Activated T-helper 1 cell treated with anti-CD3 and anti-CD28 coated beads, Interleukin-12 subunit alpha, Interleukin-12 subunit beta, Interleukin-2, Interleukin-4 antibody, amounts not matched to agents 30 ng/mL and 10 ng/mL and 1 ng/mL, durations not matched to agents 14 hours and 24 hours and 36 hours (primary cell): ENCODE measurements around the gene AIM2. TPM values are rescaled to one million over a fixed set of nuclear protein-coding genes. Genes with fewer than 3 reads are reported as not detected.
"Not testable (repeated sequence)": the region's sequence is repeated elsewhere in the genome, so short reads cannot be mapped to it uniquely, and the experiment has no call there.

Experiments
- DNase-seq: peaks from one replicate; pipeline ENCODE4 v3.0.0; 2021; ENCODE audit warnings: low spot score
- H3K27ac Mint-ChIP-seq: one replicate; pipeline ENCODE4 v1.8.0; 2021; ENCODE audit warnings: mild to moderate bottlenecking, mixed read lengths
- H3K27me3 Mint-ChIP-seq: one replicate; pipeline ENCODE4 v1.8.0; 2022; ENCODE audit warnings: mild to moderate bottlenecking, moderate library complexity, mixed read lengths; ENCODE audit not compliant: insufficient read depth
- H3K36me3 Mint-ChIP-seq: one replicate; pipeline ENCODE4 v1.8.0; 2021; ENCODE audit warnings: low read depth, mixed read lengths
- H3K4me1 Mint-ChIP-seq: one replicate; pipeline ENCODE4 v1.8.0; 2021; ENCODE audit warnings: low read depth, mixed read lengths
- H3K4me3 Mint-ChIP-seq: one replicate; pipeline ENCODE4 v1.8.0; 2021; ENCODE audit warnings: mild to moderate bottlenecking, moderate library complexity, mixed read lengths
- H3K9me3 Mint-ChIP-seq: one replicate; pipeline ENCODE4 v1.8.0; 2021; ENCODE audit warnings: mixed read lengths
- intact Hi-C: fragments of 100-400 bp; cut with micrococcal nuclease; formaldehyde crosslinking; loops from one replicate; pipeline ENCODE4 v1.15.1; 2024
- total RNA-seq: library from RNA; stranded (reverse); gene quantifications from 2 replicates; pipeline ENCODE4 v1.2.3, GENCODE V29; 2022

The AIM2 gene
- total RNA-seq, 1 donor from 2014 or later, result 49.0 TPM

DNA sequence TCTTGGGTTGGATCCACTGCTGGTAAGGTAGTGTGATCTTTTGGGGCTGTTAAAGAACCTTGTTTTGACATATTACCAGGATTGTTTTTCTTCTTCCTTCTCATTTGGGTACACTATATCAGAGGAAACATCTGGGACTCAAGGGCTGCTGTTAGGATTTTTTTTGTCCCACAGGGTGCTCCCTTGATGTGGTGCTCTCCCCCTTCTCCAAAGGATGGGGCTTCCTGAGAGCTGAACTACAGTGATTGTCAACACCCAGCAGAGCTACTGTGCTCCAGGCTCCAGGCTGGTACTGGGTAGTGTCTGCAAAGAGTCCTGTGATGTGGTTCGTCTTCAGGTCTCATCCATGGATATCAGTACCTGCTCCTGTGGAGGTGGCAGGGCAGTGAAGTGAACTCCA, 46.3 kb downstream of the AIM2 start:
- no peak for DNase-seq
- H3K36me3 Mint-ChIP-seq, result peaks cover 86% of the 10 kb centered on the region
- H3K27ac Mint-ChIP-seq, result peak overlapping the region; percentile 77
- H3K9me3 Mint-ChIP-seq, result peaks cover 6% of the 10 kb centered on the region
- no peaks in the 10 kb centered on the region for H3K27me3 Mint-ChIP-seq
- intact Hi-C loops, result no loop called here
- H3K4me3 Mint-ChIP-seq, result no peak overlapping the region
- peaks cover 82% of the 10 kb centered on the region for H3K4me1 Mint-ChIP-seq

DNA sequence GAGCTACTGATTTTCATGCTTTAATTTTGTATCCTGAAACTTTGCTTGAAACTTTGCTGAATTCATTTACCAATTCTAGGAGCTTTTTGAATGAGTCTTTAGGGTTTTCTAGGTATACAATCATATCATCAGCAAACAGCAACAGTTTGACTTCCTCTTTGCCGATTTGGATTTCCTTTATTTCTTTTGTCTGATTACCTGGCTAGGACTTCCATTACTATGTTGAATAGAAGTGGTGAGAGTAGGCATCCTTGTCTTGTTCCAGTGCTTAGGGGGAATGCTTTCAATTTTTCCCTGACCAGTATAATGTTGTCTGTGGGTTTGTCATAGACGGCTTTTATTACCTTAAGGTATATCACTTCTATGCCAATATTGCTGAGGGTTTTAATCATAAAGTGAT, 49.7 kb downstream of the AIM2 start:
- intact Hi-C loops, result loop anchor here (1.0 to 2.0 kb wide), 2 partner anchors 12 to 14 kb away; no protein-coding TSS in a partner anchor
- not testable (repeated sequence) for H3K27me3 Mint-ChIP-seq, DNase-seq, H3K9me3 Mint-ChIP-seq
- Mint-ChIP-seq H3K27ac (peak overlapping the region; percentile 69), H3K4me3 (peak overlapping the region; percentile 65), H3K4me1 (peaks cover 86% of the 10 kb centered on the region), H3K36me3 (peaks cover 77% of the 10 kb centered on the region)

DNA sequence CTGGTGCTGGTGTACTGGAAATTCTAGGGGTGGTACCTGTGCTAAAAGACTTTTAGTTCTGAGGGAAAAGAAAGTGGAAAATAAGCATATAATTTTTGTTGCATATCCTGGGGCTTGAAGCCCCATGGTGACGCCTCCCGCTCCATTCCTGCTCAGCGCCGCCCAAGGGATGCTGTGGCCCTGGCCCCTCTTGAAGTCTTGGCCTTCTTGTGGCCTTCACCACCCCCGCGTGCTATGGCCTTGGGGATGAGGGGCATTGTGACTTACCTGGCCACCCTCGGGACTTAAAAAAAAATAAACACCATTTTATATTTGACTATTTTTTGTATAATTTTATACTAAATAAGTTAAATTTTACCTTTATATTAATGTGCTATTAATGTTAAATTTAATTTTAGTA, 51.5 kb downstream of the AIM2 start:
- intact Hi-C loops, result no loop called here
- peaks cover 83% of the 10 kb centered on the region for H3K4me1 Mint-ChIP-seq
- no peaks in the 10 kb centered on the region for H3K27me3 Mint-ChIP-seq
- H3K36me3 Mint-ChIP-seq, result peaks cover 77% of the 10 kb centered on the region
- H3K27ac Mint-ChIP-seq, result no peak overlapping the region
- no peak overlapping the region for H3K4me3 Mint-ChIP-seq
- peaks cover 2% of the 10 kb centered on the region for H3K9me3 Mint-ChIP-seq
- no peak for DNase-seq

DNA sequence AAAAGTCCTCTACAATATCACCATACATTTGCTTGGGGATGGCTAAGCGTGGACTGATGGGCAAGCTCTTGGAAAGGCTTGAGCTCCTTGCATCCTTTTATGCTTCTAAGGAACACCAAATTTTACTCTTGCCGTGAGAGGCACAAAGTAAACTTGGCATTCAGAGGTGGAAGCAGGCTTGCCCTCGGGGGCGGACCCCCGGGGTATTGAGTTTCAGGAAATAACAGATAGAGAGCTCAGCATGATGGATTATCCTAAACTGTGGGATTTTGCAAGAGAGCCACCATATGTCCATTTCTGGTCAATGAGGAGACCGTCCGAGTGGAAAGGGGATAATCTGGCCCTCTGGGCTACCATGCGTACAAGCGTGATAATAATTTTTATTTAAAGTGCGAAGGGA, 52.8 kb downstream of the AIM2 start:
- H3K27me3 Mint-ChIP-seq, result no peaks in the 10 kb centered on the region
- H3K4me3 Mint-ChIP-seq, result peak overlapping the region; percentile 35
- intact Hi-C loops, result no loop called here
- H3K36me3 Mint-ChIP-seq, result peaks cover 78% of the 10 kb centered on the region
- H3K9me3 Mint-ChIP-seq, result no peaks in the 10 kb centered on the region
- peaks cover 86% of the 10 kb centered on the region for H3K4me1 Mint-ChIP-seq
- H3K27ac Mint-ChIP-seq, result peak overlapping the region; percentile 61
- no peak for DNase-seq

DNA sequence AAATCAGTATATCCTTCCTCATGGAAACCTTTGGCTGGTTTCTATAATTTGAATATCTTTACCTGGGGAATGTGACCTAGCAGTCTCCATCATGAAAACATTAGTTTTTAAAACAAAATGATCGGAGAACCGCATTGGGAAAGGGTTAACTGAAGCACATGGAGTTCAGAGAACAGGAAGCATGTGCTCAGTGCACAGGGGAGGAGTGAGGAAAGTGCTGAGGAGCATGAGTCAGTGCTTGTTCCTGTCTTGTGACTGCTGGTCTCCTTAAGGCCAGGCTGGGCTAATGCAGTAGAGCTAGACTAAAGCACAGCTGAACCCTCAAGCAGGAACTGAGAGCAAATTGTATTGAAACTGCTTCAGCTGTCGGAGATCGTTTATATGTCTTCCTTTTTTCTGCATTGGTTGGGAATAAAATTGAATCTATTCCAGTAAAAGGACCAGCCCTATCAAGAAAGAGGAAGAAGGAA, 61.1 kb downstream of the AIM2 start:
- Mint-ChIP-seq H3K9me3 (no peaks in the 10 kb centered on the region), H3K36me3 (peaks cover 77% of the 10 kb centered on the region), H3K27ac (peak overlapping the region; percentile 87), H3K4me3 (peak overlapping the region; percentile 91), H3K4me1 (peaks cover 71% of the 10 kb centered on the region), H3K27me3 (no peaks in the 10 kb centered on the region)
- peak; percentile 67 for DNase-seq
- intact Hi-C loops, result loop anchor here (1.0 to 10.0 kb wide), 4 partner anchors 12 to 1015 kb away; partner anchors contain the start of gene PIGM

DNA sequence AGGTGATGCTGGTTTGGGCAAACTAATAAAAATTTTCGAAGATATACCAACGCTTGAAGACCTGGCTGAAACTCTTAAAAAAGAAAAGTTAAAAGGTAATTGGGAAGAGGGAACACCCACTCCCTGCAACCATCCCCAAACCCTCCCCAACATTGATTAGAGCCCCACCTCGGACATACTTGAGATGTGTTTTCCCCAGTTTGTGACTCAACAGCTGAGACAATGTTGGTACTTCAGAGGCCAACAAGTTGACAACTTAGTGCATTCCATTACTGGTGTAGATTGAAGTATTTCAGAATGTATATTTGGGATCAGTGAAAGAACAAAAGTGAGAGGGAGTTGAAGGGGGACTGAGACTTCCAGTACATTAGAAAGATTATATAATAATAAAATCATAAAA, 61.7 kb downstream of the AIM2 start:
- Mint-ChIP-seq H3K27me3 (no peaks in the 10 kb centered on the region), H3K4me3 (peak overlapping the region; percentile 91), H3K36me3 (peaks cover 77% of the 10 kb centered on the region), H3K9me3 (no peaks in the 10 kb centered on the region), H3K27ac (peak overlapping the region; percentile 99), H3K4me1 (peaks cover 66% of the 10 kb centered on the region)
- DNase-seq, result no peak
- intact Hi-C loops, result loop anchor here (1.0 to 10.0 kb wide), 5 partner anchors 12 to 1016 kb away; partner anchors contain the start of gene PIGM

DNA sequence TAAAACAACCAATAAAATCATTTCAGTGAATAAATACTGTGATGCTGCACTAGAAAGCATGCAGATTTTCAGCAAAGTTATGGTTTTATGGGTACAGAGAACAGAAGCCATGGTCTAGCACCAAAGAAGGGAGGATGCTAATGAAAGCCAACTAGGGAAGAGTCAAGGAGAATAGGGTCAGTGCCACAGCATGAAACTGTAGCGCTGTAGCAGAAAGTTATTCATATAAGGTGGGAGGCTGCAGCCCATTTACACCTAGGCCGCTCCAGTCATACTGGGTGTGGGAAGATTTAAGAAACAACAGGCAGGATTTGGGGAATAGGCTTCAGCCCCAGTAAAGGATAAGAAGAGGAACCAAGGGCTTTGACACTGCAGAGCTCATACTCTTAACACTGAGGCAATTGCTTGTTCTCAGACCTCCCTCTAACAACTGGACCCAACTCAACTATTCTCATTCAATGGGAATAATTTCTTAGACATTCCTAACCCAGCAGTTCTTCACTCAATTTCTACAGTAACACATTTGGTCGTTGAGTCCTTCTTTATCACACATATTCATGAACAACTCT, 62.5 kb downstream of the AIM2 start:
- Mint-ChIP-seq H3K36me3 (peaks cover 70% of the 10 kb centered on the region), H3K9me3 (no peaks in the 10 kb centered on the region), H3K27ac (peak overlapping the region; percentile 99), H3K27me3 (no peaks in the 10 kb centered on the region), H3K4me1 (peaks cover 60% of the 10 kb centered on the region), H3K4me3 (peak overlapping the region; percentile 91)
- intact Hi-C loops, result loop anchor here (2.0 to 10.0 kb wide), 3 partner anchors 869 to 1017 kb away; partner anchors contain the start of gene PIGM
- no peak for DNase-seq

DNA sequence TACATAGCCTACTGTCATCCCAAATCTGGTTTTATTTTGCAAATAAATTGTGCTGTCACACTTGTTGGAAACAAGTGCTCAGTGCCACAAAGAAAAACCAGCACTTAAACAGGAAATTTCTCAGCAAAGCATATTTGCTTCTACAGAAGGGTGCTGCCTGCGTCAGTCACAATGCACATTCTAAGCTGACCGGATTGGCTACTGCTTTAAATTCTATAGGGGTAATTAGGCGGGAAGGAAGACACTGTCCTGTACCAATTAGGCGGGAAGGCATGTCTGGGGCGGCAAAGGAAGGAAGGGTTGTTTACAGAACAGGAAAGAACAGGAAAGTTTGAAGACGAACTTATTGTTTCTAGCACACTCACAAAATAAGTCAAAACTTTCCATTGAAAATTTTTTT, 64.1 kb downstream of the AIM2 start:
- peak overlapping the region; percentile 91 for H3K4me3 Mint-ChIP-seq
- peak; percentile 59 for DNase-seq
- no peaks in the 10 kb centered on the region for H3K27me3 Mint-ChIP-seq
- intact Hi-C loops, result loop anchor here (5.0 to 10.0 kb wide), 2 partner anchors 868 to 910 kb away; no protein-coding TSS in a partner anchor
- H3K27ac Mint-ChIP-seq, result peak overlapping the region; percentile 99
- peaks cover 61% of the 10 kb centered on the region for H3K4me1 Mint-ChIP-seq
- H3K9me3 Mint-ChIP-seq, result peaks cover 4% of the 10 kb centered on the region
- H3K36me3 Mint-ChIP-seq, result peaks cover 64% of the 10 kb centered on the region

Other genes with a start within 250 kb of the AIM2 start
- gene MNDA, start 245.4 kb downstream of the AIM2 start, total RNA-seq, result not detected in 2 replicates
- 19.5 and 19.9 TPM in 2 replicates for gene PYHIN1, start 145.2 kb downstream of the AIM2 start, total RNA-seq
- 223 and 232 TPM in 2 replicates for gene IFI16, start 66.9 kb downstream of the AIM2 start, total RNA-seq
- not detected in 2 replicates for gene CADM3, start 94.8 kb upstream of the AIM2 start, total RNA-seq
- not detected in 2 replicates for gene ACKR1, start 128.1 kb upstream of the AIM2 start, total RNA-seq
- not detected in 2 replicates for gene FCER1A, start 225.6 kb upstream of the AIM2 start, total RNA-seq